ENCODE data around the gene TNFAIP2.
A peak's percentile ranks its signal among the peaks of the same experiment; 100 is the strongest.

The TNFAIP2 gene

DNA sequence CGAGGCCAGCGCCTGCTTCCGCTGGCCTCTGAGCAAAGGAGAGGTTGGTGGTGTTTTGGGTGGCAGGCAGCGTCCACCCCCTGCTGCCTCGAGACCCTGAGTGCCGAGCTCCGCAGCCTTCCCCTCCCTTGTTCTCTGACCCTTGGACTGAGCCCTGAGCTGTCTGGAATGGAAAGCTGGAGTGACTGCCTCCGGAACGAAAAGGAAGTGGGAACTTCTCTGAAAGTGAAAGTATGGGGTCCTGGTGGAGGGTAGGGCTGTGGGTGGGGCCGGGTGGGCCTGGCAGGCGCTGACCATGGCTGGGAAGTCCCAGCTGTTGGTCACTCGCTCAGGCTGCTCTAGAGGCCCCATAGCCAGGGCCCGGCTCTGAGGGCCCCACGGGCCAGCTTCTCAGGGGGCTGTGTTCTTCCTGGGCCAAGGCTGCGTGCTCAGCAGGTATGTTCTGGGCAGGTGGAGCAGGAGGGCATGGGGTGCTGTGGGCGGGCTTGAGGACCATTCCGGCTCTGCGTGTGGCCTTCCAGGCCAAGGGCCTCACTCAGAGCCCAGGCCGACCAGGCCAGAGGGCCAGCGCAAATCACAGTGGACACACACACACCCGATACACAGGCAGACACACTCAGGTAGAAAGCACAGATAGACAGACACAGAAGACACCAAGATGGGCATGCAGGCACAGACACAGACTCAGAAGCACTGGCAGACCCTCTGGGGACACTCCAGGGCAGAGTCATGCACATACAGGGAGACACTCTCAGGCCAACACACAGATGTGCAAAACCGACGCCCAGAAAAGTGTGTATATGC, 28.7 kb upstream of the TNFAIP2 start, which contains the start of gene EXOC3L4:
TSS of gene EXOC3L4 (plus strand) at position 320 of the 804 bp plus-strand sequence. CDS start 5,495 bp downstream, outside the sequence.
- no peak for DNase-seq (ENCODE audit: low read depth in 2 of 2)

DNA sequence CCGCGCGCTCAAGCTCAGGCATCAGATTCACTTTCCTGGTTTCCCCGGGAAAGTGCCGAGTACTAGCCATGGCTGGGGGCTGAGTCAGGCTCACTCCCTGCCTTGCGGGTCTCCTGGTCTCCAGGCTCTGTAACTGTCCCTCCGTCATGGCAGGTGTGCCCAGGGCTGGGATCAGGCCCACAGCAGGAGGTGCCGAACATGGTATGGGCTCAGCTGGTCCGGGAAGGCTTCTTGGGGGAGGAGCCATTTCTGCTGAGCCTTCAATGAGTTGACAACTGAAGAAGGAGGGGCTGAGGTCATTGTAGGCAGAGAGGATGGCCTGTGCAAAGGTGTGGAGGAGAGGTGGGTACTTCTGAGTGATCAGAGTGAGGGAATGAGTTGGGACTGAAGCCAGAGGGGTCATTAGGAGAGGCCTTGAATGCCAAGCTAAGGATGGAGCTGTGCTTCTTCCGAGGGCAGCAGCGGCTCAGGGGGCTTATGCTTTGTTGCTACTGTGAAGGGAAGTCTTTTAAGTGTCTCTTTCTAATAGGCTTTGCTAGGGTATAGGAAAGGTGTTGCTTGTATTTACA, 28.0 kb upstream of the TNFAIP2 start:
- no peak for DNase-seq (ENCODE audit: low read depth in 2 of 2)

DNA sequence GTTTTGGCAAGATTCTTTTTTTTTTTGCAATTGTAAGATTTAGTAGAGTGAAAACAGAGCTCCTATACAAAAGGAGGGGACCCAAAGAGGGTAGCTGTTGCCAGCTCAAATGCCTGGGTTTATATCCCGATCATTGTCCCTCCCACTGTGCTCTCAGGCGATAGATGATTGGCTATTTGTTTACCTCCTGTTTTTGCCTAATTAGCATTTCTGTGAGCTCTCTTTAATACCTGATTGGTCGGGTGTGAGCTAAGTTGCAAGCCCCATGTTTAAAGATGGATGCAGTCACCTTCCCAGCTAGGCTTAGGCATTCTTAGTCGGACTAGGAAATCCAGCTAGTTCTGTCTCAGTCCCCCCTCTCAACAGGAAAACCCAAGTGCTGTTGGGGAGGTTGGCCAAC, 26.9 kb upstream of the TNFAIP2 start:
- no peak for DNase-seq (ENCODE audit: low read depth in 2 of 2)

DNA sequence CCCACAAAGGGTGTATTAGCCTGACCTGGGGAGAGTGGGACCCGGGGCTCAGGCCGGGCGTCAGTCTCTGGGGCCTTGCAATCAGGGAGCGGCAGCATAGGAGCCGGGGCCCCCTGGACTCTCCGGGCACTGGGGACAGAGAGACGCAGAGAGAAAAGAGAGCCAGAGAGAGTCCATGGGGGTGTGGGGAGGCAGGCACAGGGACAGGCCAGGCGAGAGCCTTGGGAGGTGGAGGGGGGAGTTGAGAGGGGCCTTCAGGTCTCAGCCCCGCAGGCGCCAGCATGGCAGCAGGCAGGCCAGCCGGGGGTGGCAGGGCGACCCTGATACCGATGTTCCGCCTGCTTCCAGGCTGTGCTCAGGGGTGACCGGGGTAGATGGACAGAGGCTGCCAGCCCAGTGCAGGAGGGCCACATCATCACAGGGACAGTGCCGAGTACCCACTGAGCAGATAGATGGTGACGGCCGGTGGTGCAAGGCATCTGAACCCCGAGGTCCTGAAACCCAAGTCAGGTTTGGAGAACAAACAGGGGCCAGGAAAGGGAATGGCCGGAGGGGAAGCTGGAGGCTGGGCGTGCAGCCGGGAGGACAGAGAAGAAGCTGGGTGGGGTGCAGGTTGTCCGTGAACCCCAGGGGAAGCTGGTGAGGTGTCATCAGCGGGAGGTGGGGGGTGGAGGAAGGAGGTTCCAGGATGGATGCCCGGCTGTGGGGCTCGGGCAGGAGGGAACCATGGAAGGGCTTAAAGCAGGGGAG, 25.8 kb upstream of the TNFAIP2 start:
- no peak for DNase-seq (ENCODE audit: low read depth in 2 of 2)

DNA sequence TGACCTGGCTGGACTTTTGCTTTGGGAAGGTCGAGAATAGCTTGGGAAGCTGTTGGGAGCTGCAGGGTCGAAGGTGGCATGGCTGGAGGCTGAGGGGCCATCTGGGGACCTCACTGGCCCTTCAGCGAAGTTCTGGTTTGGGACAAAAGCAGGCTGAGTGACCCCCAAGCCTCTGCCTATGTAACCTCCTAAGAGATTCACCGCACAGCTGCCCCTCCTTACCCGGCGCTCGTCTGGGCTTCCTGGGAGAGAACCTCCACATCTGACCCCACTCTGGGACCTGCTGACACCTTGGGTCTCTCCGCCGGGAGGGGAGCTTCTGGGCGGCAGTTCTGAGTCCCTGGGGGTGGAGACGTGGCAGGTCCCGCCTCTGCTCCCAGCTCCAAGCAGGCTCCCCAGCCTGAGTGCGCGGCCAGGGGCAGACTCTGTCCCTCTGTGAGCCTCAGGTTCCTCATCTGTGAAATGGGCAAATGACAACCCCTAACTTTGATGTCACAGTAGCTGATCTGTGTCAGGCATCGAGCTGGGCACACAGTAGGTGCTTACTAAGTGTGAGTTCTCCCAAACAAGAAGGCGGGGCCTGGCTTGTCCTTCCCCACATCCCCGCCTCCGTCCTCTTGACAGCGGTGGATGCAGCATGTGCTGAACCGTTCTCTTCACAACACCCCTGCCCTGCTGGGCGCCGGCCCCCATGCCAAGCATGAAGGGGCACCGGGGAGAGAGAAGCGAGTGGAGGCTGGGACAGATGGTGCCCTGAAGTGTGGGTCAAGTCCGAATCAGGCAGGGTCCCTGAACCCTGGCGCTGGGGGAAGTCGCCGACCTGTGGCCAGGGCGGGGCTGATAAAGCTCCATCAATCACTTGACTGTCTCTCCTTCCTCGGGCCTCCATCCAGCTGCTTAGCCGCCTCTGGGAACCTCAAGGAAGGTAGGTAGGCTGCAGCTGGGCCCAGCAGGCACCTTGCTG, 25.0 kb upstream of the TNFAIP2 start:
- DNase-seq (ENCODE audit: low read depth in 2 of 2), result no peak

DNA sequence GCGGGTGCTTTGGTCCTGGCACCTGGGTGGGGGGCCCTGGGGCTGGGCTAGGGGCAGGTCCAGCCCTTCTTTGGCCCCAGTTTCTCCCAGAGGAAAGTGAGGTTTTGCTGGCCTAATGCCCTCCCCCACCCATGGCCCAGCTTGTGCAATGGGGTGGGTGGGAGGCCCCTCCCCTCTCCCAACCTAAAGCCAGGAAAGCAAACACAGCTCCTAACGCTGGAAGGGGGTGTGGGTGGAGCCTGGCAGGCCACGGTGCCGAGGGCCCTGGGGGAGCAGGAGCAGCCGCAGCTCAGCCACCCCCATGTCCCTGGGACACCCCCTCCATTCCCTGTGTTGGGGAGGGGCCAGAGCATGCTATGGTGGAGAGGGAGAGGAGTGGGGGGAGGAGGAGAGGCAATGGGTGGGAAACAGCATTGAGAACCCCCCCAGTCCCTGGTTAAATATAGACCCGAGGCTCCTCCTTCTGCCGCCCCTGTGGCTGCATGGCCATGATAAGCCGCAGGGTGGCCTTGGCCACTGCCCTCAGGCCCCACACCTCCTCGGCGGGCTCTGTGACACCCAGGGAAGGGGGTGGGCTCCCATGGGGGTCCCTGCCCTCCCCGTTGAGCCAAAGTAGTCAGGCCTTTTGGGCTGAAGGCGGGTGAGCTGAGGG, 24.1 kb upstream of the TNFAIP2 start:
- no peak for DNase-seq (ENCODE audit: low read depth in 2 of 2)

DNA sequence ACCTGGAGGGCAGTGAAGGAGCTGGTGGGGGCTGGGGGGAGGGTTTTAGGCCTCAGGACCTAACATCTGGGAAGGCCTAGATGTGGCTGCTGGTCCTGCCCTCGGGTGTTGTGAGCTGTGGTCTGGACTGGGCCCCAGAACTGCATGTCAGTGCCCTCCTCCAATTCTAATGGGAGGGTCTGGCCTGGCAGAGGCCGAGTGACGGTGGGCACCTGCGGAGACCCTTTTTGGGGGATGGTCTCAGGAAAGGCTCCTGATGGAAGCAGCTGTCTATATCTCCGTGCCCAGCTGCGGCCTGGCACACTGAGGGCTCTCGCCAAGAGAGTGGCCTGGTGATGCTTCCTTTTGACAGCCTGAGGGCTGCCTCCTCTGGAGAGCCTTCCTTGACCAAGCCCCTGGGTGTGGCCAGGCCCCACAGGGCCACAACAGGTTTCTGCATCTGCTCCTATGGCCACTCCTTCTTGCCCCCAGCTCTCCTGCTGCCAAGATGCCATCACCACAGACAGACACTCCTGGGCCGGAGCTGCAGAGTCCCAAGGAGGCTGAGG, 23.5 kb upstream of the TNFAIP2 start:
- DNase-seq (ENCODE audit: low read depth in 2 of 2), result no peak

DNA sequence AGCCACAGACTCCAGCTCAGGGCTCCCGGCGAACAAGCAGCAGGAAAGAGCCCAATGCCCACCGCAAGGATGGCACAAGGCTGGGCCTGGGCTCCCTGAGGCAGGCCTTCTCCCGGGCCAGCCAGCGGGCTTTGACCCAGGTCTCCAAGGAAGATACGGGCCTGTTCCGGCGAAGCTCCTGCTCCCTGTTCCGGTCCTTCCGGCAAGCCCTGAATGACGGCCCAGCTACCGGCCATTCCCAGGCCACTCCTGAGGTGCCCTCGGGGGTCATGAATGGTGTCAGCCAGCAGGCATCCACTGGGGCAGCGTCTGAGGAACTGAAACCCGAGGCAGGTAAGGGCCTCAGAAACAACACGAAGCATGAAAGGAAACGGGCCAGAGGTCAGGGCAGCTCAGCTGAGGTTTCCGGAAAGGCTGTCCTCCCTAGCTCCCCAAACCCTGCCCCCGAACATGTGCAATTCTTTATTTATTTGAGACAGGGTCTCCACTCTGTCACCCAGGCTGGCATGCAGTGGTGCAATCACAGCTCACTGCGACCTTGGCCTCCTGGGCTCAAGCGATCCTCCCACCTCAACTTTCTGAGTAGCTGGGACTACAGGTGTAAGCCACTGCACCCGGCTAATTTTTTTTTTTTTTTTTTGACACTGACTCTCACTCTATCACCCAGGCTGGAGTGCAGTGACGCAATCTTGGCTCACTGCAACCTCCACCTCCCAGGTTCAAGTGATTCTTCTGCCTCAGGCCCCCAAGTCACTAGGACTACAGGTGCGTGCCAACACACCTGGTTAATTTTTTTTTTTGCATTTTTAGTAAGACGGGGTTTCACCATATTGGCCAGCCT, 22.8 kb upstream of the TNFAIP2 start:
- DNase-seq (ENCODE audit: low read depth in 2 of 2), result no peak

DNA sequence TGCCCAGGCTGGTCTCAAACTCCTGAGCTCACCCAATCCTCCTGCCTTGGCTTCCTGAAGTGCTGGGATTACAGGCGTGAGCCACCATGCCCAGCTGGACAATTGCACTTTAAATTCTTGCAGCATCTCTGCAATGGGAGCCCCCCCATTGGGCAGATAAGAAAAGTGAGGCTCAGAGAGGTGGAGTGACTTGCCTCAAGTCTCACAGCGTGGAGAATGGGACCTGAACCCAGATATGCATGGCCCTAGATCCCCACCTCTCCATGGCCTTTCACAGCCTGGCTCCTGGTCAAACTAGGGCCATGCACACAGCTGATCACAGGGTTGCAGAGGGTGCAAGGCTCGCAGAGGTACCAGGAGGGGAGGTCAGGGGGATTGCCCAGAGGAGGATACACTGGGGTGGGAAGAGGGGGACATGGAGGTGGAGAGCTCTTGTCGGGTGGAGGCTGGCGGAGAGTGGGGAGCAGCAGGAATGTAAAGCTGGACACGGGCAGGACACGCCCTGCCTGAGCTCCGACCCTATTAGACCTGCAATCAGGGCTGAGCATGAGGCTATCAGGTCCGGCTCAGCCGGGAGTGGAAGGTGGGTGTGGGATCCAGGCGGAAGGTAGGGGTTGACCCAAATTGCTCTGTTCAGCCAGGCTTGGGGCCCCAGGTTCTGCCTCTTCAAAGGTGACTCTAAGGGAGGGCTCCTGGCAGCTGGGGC, 21.9 kb upstream of the TNFAIP2 start:
- DNase-seq (ENCODE audit: low read depth in 2 of 2), result no peak

DNA sequence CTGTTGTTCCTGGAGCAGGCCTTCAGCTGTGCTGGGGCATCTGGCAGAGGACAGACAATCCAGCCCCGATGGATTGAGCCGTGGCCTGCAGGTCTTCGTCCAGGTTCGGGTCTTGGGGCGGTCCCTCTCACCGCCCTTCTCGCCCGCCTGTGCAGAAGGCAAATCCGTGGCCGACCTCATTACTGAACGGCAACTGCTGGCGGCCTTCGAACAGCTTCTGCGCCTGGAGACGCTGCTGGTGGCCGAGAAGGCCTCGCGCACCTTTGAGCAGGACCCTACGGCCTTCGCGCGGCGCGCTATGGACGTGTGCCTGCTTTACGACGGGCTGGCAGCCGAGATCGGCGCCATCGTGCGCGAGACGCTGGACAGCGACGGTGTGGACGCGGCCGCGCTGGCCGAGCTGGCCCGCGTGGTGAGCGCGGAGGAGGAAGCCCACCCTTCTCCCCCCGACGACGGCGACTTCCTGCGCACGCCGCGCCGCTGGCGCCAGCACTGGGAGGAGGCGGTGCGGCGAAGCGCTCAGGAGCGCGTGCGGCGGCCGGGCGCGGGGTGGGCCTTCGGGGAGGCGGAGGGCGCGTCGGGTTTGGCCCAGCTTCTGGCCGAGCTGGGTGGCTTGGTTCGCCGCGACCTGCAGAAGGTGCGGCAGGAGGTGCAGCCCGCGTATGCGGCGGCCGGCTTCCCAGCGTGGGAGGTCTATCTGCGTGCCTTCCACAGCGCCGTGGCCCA, 21.1 kb upstream of the TNFAIP2 start:
- no peak for DNase-seq (ENCODE audit: low read depth in 2 of 2)

DNA sequence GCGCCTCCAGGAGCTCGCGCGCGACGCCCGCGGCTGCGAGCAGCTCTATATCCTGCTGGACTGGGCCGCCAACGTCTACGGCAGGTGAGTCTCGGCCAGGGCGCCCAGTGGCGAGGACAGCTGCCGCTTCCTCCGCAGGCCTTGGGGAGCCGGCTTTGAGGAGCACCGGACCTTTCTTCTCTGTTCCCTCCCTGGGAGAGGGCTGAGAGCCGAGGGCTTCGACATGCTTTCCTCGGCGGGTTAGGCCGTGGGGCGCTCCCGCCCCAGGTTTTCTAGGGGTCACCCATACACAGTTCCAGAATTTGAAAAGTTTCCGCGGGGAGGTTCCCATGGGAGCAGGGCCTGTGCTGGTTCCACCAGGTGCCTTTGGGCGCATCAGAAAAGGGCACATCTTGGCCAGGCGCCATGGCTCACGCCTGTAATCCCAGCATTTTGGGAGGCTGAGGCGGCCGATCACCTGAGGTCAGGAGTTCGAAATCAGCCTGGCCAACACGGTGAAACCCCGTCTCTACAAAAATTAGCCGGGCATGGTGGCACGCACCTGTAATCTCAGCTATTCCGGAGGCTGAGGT, 20.5 kb upstream of the TNFAIP2 start:
- DNase-seq (ENCODE audit: low read depth in 2 of 2), result no peak

DNA sequence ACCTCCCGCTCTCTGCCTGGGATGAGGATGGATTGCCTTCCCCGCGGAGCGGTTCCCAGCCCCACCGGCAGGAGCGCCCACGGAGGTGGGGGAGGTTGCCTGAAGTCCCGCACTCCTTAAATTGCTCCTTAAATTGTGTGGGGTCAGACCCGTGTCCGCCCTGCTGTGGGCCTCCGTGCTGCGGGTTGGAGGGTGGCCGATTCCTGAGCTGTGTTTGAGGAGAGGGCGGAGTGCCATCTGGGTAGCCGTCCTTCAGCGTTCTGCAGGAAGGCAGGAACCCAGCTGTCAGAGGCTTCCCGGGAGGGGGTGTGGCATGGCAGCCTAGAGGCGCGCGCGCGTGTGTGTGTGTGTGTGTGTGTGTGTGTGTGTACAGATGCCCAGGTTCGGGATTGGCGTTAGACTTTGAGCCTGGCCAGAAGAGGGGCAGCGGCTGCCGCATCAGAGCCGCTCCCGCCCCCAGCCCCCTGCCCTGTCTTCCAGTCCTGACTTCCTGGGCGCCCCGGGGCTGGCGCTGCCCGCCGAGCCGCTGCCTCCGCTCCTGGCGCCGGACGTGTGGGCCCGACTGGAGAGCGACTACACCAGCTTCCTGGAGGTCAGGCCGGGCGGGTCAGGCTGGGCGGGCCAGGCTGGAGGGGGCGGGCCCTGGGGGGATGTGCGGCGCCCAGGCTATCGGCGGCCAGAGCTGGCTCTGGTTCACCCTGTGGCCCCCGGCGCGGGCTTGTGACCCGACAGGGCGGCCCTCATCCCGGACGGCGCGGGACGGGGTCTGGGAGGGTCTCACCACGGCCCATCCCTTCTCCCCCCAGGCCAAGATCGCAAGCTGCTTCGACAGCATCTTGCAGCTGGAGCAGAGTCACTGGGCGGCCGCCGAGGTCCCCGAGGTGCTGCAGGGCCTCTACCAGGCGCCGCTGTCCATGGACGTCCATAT, 19.5 kb upstream of the TNFAIP2 start:
- DNase-seq (ENCODE audit: low read depth in 2 of 2), result no peak

DNA sequence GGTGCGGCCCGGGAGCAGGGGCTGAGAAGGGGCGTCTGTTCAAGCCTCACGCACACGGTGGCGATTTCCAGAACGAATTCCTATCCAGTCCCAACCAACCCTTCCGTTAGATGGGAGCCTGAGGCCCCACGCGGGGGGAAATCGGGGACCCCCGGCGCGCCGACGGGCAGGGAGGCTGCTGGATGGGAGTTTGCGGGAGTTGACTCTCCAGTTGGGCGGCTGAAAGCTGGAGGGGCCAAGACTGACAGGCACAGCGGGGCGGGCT, 18.9 kb upstream of the TNFAIP2 start:
- DNase-seq (ENCODE audit: low read depth in 2 of 2), result no peak

DNA sequence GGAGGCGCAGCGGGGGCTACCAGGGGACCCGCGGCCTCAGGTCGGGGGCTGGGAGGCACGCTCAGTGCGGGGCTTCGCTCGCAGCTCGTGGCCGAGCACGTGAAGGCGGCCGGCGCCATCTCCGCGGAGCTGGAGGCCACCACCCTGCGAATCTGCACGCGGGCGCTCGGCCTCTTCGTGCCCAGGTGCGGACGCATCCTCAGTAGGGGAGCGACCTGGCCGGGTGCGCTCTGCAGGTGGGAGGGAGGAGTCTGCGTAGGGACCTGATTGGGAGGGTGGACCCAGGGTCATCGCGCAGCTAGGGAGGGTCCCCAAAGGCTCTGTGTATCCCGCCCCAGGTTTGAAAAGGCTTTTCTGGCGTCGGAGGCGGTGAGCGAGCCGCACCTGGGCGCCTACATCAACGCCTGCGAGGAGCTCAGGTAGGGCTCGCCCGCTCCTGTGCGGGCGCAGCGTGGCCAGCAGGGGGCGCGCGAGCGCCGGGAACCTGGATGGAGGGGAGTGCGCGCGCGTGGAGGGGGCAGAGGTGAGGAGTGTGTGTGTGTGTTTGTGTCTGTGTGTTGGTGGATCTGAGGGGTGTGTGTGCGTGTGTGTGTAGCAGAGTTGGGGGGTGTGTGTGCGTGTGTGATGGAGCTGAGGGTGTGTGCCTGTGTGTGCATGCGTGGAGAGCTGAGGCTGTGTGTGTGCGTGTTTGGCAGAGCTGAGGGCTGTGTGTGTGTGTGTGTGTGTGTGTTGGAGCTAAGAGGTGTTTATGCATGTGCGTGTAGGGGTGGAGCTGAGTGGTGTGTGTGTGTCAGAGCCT, 18.4 kb upstream of the TNFAIP2 start:
- peak; percentile 39 to 58 for DNase-seq (ENCODE audit: low read depth in 2 of 2)

DNA sequence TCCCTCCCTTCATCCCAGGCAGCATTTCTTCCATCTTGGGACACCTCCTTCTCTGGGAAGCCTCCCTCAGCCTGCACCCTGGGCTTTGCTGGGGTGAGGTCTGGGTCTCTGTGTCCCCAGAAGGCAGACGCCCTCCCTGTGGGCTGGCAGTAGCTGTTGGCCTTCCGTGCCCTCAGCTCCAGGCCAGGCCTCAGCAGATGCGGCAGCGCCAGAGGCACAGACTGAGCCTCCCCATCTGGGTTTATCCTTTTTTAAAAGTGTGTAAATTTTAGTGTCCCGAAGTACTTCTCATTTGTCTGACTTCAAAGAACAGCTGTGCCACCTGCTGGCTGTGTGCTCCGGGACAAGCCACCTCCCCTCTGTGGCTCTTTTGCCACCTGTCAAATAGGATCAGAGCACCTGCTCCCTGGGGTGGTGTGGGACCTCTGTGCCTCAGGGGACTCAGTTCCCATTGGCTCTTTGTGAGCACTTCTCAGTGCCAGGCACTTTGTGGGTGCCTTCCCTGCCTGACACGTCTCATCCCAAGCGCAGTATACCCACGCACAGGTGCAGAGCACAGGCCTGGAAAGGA, 17.6 kb upstream of the TNFAIP2 start:
- DNase-seq (ENCODE audit: low read depth in 2 of 2), result no peak

DNA sequence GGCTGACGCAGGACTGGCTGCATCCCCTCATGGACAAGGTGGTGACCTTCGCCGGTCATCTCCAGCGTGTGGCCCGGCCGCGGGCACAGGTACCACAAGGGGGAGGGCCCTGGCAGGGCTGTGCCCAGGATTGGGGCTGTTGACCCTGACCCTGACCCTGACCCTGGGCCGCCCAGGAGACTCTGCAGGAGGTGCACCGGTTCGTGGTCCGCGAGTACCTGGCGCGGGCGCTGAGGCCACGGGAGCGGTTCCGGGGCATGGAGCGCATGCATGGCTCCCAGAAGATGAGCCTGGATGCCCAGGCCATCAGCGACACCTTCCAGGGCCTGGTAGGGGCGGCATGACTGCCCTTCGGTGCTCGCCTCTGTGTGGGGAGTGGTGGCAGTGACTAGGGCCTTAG, 15.8 kb upstream of the TNFAIP2 start:
- no peak for DNase-seq (ENCODE audit: low read depth in 2 of 2)

Measured in stimulated activated CD8-positive, alpha-beta memory T cell treated with anti-CD3 and anti-CD28 coated beads, Interleukin-7, amount 100 ng/mL, for 1 hour (primary cell).